Peyer's patch (tissue), 4 donors: ENCODE measurements around the gene MTFR1L. TPM values are rescaled to one million over a fixed set of nuclear protein-coding genes. Genes with fewer than 3 reads are reported as not detected.
A peak's percentile ranks its signal among the peaks of the same experiment; 100 is the strongest.

Experiments
- DNase-seq, 3 donors: peaks; one replicate each; pipeline ENCODE4 v3.0.0-alpha.2; 2017 to 2019
- H3K27ac ChIP-seq, 4 donors: fragments of 200-600 bp; sonication (generic); one replicate each; pipeline ENCODE4 v1.5.1; 2016 to 2019
- H3K27me3 ChIP-seq, 2 donors: fragments of 200-600 bp; sonication (generic); one replicate each; pipeline ENCODE4 v1.5.1; 2019
- H3K36me3 ChIP-seq, 3 donors: fragments of 200-600 bp; sonication (generic); one replicate each; pipeline ENCODE4 v1.5.1; 2016 to 2019
- H3K4me1 ChIP-seq, 4 donors: fragments of 200-600 bp; sonication (generic); one replicate each; pipeline ENCODE4 v1.5.1; 2016 to 2019
- H3K4me3 ChIP-seq, 4 donors: fragments of 200-600 bp; sonication (generic); 1 replicate in 3 of 4; 2 replicates in 1 of 4; pipeline ENCODE4 v1.5.1; 2016 to 2019; ENCODE audit warnings: mild to moderate bottlenecking in 1 of 4
- H3K9me3 ChIP-seq, 4 donors: fragments of 200-600 bp; sonication (generic); one replicate each; pipeline ENCODE4 v1.5.1; 2016 to 2019; ENCODE audit warnings: mild to moderate bottlenecking in 1 of 4
- CTCF ChIP-seq, 6 experiments: fragments of 450-650 bp in 4 of 6; fragments of 200-600 bp in 2 of 6; sonication (generic) in 1 of 6; IDR thresholded peaks; one replicate each; pipeline ENCODE4 v1.5.1; 2017 to 2019; ENCODE audit warnings: antibody characterized with exemption in 6 of 6, mild to moderate bottlenecking in 3 of 6, moderate library complexity in 1 of 6
- POLR2A ChIP-seq, 2 donors: fragments of 450-650 bp; IDR thresholded peaks; one replicate each; pipeline ENCODE4 v1.5.1; 2017; ENCODE audit warnings: antibody characterized with exemption in 2 of 2, mild to moderate bottlenecking in 2 of 2, moderate library complexity in 2 of 2
- total RNA-seq, 4 donors: library from RNA; depleted of rRNA; stranded (reverse); fragments of >200 nt; gene quantifications; one replicate each; pipeline ENCODE4 v1.1.0, GENCODE V29; 2016

MTFR1L gene
- total RNA-seq, 4 donors from 2014 or later = 122 to 173 (median 131) TPM

GRCh38 chr1:25864434-25864833 lies 44.7 kb downstream of the MTFR1L start:
- Histone ChIP-seq H3K9me3 (no peaks in the 10 kb centered on the region), H3K4me1 (peaks cover 0 to 30% (median 7%) of the 10 kb centered on the region in 4 donors), H3K27me3 (no peaks in the 10 kb centered on the region), H3K27ac (no peak overlapping the region), H3K36me3 (peaks cover 0 to 7% (median 0%) of the 10 kb centered on the region in 3 donors), H3K4me3 (no peak overlapping the region)
- TF ChIP-seq CTCF (IDR thresholded peaks at IDR 0.05) (no peak), POLR2A (IDR thresholded peaks at IDR 0.05) (no peak)
- DNase-seq = no peak

- H3K27me3 ChIP-seq = no peaks in the 10 kb centered on the region
- H3K9me3 ChIP-seq = no peaks in the 10 kb centered on the region
- peaks cover 0 to 7% (median 0%) of the 10 kb centered on the region in 3 donors for H3K36me3 ChIP-seq
- H3K4me3 ChIP-seq = no peak overlapping the region
- TF ChIP-seq CTCF (IDR thresholded peaks at IDR 0.05) = no peak
- no peak for TF ChIP-seq POLR2A (IDR thresholded peaks at IDR 0.05)
- H3K4me1 ChIP-seq = peaks cover 0 to 39% (median 10%) of the 10 kb centered on the region in 4 donors
- no peak for DNase-seq
- H3K27ac ChIP-seq = no peak overlapping the region
Measured at GRCh38 chr1:25866288-25866687, 46.5 kb downstream of the MTFR1L start.

- DNase-seq = peak in 2 of 3 donors; percentile 12 to 44
- peaks cover 0 to 7% (median 0%) of the 10 kb centered on the region in 3 donors for H3K36me3 ChIP-seq
- H3K9me3 ChIP-seq = no peaks in the 10 kb centered on the region
- H3K4me1 ChIP-seq = peaks cover 0 to 44% (median 14%) of the 10 kb centered on the region in 4 donors
- H3K27ac ChIP-seq = peak overlapping the region in 2 of 4 donors; percentile 69 to 90
- no peak overlapping the region for H3K4me3 ChIP-seq
- peak in 1 of 2 donors; percentile 41 for TF ChIP-seq POLR2A (IDR thresholded peaks at IDR 0.05)
- TF ChIP-seq CTCF (IDR thresholded peaks at IDR 0.05) = no peak
- H3K27me3 ChIP-seq = no peaks in the 10 kb centered on the region
Measured at GRCh38 chr1:25867210-25867991, 47.6 kb downstream of the MTFR1L start.

- peak in 1 of 3 donors; percentile 40 for DNase-seq
Measured at GRCh38 chr1:25869909-25870606, 50.3 kb downstream of the MTFR1L start.

GRCh38 chr1:25870614-25871013 lies 50.9 kb downstream of the MTFR1L start:
- no peaks in the 10 kb centered on the region for H3K27me3 ChIP-seq
- H3K4me1 ChIP-seq = peaks cover 10 to 69% (median 22%) of the 10 kb centered on the region in 4 donors
- no peak overlapping the region for H3K27ac ChIP-seq
- no peak overlapping the region for H3K4me3 ChIP-seq
- TF ChIP-seq CTCF (IDR thresholded peaks at IDR 0.05) (no peak), POLR2A (IDR thresholded peaks at IDR 0.05) (no peak)
- no peaks in the 10 kb centered on the region for H3K9me3 ChIP-seq
- no peak for DNase-seq
- no peaks in the 10 kb centered on the region for H3K36me3 ChIP-seq

More at GRCh38 chr1:25869909-25870606, 50.3 kb downstream of the MTFR1L start:
- H3K36me3 ChIP-seq = no peaks in the 10 kb centered on the region
- peaks cover 8 to 67% (median 22%) of the 10 kb centered on the region in 4 donors for H3K4me1 ChIP-seq
- H3K9me3 ChIP-seq = no peaks in the 10 kb centered on the region
- no peak overlapping the region for H3K27ac ChIP-seq
- H3K27me3 ChIP-seq = no peaks in the 10 kb centered on the region
- H3K4me3 ChIP-seq = no peak overlapping the region
- TF ChIP-seq CTCF (IDR thresholded peaks at IDR 0.05) (no peak), POLR2A (IDR thresholded peaks at IDR 0.05) (no peak)
